Activated T-cell treated with anti-CD3 and anti-CD28 coated beads for 48 hours (primary cell): Measurements from ENCODE around the gene BOLA2.
"Not testable (repeated sequence)": the region's sequence is repeated elsewhere in the genome, so short reads cannot be mapped to it uniquely, and the experiment has no call there.

Experiments
- DNase-seq: peaks from one replicate; pipeline ENCODE4 v3.0.0-alpha.2; 2020; ENCODE audit warnings: low read depth

The BOLA2 gene

DNA sequence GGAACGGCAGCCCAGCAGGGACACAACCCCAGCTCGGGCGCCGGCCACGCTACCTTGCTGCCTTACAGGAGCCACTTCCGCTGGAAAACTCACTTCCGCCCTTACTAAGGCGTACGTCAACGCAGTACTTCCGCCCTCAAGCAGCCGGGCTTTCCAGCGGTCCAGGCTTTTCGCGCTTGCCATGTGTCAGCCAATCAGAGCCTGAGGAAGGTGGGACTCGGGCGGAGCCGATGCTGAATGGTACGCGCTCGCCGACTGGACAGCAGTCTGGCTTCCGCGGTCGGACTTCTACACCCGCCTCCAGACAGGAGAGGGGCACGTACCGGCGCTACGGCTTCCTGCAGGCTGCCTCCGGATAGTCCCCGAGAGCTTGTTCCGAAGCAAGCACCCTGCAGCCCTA, at the start of gene BOLA2, which contains the start of gene SLX1B:
Gene BOLA2 (minus strand): TSS at position 83 of the 400 bp plus-strand sequence. CDS start 98 bp downstream, outside the sequence.
Gene SLX1B (plus strand): TSS at position 265 of the 400 bp plus-strand sequence.
- not testable (repeated sequence) for DNase-seq

DNA sequence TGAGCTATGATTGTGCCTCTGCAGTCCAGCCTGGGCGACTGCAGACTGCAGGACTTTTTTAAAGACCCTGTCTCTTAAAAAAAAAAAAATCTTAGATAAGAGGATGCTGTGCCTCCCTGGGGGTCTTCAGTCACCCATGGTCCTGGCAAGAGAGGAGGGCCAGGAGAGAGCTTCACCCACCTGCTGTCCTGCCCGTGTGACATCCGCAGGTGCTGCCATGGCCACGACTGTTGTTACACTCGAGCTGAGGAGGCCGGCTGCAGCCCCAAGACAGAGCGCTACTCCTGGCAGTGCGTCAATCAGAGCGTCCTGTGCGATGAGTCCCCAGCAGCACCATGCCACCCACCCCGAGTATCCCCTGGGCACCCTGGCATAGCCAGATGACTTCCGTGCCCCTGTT, 28.1 kb upstream of the BOLA2 start:
- DNase-seq, result not testable (repeated sequence)

DNA sequence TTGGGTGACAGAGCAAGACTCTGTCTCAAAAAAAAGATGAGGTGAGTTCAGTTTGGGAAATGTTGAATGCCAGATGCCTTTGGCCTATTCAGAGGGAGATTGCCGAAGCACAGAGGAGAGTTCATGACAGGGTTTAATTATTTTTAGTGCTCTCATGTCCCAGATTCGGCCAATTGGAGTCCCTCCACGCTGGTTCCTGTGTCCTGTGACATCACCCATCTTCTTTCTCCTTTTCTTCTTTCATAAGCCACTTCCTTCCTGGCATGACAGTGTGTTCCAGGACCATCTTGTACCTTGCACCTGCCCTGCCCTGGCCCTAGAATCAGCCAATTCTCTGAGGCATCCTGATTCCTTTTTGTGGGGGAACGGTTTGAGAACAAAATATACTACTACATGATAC, 17.9 kb upstream of the BOLA2 start:
- DNase-seq, result not testable (repeated sequence)

DNA sequence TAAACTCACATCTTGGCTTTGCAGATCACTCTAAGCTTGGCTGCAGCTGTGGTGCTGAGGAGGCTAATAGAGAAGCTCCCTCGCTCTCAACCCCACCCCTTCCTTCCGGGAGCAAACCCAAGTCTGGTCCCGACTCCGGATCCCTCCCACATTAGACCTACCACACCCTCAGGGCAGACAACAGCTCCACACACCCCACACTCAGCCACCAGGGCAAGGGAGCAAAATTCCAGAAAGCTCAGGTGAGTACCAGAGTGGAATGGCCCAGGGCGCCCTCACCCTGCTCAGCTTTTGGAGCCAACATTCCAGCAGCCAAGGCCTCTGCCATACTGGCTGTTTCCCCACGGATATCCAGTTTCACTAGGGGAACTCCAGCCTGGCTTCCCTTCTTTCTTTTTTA, 15.5 kb upstream of the BOLA2 start:
- peak; percentile 6 for DNase-seq

DNA sequence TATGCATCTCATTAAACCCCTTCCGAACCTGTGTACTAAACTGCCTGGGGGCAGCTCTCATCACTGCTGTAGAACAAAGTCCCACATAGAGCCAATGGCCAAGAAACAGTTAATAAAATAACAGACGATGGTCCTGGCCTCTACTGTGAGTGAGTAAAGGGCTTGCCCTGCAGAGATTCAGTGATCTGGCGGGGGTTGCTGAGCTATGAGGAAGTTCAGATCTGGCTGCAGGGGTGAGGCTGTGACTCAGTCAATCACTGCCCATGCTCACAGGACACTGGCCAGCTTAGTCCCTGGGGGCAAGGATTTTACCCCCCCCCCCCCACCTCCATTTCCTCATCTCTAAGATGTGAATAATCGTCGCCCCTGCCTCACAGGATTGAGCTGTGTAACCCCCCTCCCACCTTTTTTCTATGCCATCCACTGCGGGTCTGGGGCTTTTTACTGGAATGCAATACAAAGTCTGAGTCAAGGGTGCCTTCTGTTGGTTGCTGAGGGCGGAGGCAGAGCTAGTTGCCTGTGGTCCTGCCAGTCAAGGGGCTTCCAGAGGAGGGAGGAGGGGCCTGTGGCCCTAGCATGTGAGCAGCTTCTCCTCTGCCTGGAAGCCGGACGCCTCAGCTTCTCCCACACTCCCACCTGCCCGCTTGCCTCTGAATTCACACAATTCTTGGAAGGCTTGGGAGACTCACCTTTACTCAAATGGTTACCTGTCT, 13.7 kb upstream of the BOLA2 start:
- not testable (repeated sequence) for DNase-seq

DNA sequence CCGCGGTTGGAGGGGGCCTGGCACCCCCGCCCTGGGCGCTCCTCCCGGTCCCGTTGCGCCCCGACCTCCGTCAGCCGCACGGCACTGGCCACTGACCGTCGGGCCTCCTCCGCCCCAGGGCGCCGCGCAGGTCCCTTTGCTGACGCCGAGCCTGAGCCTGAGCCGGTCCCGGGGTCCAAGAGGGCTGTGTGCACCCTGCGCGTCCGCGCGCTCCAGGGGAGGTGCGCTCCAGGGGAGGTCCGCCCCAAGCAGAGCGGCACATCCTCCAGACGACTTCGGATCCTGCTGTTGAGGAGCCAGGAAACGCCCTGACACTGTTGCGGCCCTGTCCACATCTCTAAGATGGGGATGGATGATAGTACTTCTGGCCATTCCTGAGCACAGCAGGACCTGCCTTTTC, 12.8 kb upstream of the BOLA2 start:
- not testable (repeated sequence) for DNase-seq

DNA sequence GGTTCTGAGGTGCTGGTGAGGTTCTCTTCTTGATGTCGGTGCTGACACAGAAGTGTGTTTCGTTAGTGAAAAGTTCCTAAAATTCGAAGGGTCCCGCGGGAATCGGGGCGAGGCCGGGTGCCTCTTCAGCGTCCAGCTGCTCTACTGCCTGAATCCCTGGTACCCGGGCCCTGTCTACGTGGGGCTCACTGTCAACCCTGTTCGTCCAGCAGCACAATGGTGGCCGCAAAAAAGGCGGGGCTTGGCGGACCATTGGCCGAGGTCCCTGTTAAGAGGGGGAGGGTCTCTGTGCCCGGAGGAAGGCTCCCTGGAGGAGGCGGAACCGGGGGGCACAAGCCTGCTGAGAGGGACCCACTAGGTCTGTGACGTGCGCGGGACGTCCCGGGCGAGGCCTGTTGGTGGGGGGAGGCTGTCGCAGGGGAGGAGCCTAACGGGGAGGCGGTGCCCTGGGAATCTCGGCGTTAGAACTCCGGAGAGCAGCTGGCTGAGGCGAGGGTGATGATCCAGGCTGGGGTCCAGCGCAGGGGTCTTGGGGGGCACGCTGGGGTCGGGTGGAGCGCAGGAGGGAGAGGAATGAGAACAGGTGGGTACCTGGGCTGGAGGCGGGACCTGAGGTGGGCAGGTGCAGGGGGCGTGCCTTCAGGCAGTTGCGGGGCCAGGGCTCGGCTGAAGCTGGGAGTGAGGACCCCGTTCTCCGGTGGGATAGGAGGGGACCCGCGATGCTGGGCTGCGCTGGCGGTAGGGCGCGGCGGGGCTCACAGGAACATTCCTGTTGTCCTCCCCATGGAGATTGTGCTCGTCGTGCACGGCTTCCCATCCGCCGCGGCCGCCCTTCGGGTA, 12.1 kb upstream of the BOLA2 start:
- not testable (repeated sequence) for DNase-seq

DNA sequence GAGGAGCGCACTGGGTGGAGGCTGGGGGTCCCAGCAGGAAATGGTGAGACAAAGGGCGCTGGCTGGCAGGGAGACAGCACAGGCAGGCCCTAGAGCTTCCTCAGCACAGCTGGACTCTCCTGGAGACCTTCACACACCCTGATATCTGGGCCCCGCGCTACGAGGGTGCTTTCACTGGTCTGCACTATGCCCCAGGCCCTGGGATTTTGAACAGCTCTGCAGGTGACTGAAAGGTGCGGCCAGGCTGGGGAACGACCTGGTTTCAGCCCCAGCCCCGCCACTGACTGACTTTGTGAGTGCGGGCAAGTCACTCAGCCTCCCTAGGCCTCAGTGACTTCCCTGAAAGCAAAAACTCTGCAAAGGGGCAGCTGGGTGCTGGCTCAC, 6.5 kb upstream of the BOLA2 start:
- not testable (repeated sequence) for DNase-seq

DNA sequence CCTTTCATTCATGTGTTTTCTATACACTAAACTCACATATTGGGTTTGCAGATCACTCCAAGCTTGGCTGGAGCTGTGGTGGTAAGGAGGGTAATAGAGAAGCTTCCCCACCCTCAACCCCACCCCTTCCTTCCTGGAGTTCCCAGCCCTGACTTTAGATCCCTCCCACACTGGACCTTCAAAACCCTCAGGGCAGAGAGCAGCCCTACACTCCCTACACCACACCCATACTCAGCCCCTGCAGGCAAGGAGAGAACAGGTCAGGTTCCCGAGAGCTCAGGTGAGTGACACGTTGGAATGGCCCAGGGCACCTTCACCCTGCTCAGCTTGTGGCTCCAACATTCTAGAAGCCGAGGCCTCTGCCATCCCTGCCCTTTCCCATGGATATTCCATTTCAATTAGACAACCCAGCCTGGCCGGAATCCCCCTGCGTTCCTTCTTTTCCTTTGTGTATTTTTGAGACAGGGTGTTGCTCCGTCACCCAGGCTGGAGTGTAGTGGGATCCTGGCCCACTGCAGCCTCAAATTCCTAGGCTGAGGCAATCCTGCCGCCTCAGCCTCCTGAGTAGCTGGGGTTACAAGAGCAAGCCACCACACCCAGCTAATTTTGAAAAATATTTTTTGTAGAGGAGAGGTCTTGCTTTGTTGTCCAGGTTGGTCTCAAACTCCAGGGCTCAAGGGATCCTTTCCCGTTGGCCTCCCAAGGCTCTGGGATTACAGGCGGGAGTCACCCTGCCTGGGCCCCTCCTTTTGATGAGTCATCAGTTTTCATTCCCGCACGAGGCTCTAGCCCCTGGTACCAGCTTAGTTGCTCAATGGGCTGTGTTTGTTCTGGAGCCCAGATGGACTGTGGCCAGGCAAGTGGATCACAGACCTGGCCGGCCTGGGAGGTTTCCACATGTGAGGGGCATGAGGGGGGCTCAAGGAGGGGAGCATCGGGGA, 5.8 kb upstream of the BOLA2 start, which contains the start of gene SULT1A4:
Gene SULT1A4 (plus strand): TSS at position 208 of the 941 bp plus-strand sequence. CDS start 1,473 bp downstream, outside the sequence.
- not testable (repeated sequence) for DNase-seq

DNA sequence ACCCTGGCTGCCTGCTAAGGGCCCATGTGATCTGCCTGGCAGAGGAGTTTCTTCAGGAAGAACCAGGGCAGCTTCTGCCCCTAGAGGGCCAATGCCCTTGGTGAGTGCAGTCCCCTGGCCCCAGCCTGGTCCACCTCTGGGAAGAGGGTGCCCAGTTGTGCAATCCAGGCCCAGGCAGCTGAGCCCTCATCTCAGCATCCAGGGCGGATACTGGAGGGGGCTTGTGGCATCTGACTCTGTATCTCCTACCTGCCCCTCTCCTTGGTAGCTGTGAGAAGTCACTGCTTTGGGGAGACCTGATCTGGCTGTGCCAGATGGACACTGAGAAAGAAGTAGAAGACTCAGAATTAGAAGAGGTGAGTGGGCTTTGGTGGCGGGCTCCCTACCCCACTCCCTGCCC, 3.5 kb upstream of the BOLA2 start:
- DNase-seq, result not testable (repeated sequence)

DNA sequence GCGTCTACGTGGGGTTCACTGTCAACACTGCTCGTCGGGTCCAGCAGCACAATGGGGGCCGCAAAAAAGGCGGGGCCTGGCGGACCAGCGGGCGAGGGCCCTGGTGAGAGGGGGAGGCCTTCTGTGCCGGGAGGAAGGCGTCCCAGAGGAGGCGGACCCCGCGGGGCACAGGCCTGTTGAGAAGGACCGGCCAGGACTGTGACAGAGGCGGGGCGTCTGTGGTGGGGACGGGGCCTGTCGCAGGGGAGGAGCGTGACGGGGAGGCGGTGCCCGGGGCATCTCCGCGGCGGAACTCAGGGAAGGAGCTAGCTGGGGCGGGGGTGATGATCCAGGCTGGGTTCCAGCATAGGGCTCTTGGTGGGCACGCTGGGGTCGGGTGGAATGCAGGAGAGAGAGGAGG, 677 bp upstream of the BOLA2 start:
- DNase-seq, result not testable (repeated sequence)

DNA sequence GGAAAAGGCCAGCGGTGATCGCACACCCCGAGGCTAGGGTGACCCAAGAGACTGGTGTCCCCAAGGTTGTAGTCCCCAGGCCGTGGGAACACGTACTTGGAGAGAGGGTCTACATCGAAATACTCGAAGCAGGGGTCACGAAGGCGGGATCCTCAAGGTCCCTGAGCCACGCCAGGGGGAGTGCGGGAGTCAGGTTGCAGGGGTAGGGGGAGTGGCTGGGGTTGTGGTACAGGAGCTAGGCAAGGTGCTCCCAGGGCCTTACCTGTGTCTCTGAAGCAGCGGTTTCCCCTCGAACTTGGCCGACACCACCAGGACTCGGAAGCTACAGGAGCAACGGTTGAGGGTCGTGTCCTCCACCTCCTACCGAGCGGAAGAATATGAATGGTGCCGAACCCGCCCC, 397 bp downstream of the BOLA2 start:
- not testable (repeated sequence) for DNase-seq

DNA sequence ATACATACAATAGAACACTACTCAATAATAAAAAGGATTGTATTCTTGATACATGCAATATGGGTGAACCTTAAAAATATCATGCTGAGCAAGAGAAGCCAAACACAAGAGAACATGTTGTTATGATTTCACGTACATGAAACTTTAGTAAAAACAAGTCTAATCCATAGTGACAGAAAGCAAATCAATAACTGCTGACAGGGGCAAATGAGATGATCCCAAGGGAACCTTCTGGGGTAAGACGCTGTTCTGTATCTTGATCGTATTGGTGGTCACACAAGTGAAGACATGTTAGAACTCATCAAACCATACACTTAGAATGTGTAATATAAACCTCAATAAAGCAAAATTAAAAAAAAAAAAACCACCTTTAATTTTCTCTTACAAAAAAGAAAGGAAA, 28.8 kb downstream of the BOLA2 start:
- not testable (repeated sequence) for DNase-seq

DNA sequence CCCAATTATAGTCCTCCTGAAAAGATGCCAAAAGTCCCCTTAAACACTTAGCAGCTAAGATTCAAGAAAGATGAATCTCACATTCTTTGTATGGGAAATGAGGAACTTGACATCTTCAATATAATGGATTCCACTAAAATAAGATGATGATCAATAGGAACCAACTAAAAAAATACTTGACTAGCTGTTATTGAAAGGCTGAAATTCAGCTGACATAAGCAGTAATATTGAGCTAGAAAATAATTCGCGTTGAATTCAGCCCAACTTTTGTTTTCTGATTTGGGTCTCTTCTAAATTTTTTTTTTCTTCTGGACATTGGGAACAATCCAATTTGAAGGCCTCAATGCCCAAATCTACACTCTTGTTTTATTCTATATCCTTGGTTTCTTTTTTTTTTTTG, 30.6 kb downstream of the BOLA2 start:
- DNase-seq, result not testable (repeated sequence)

DNA sequence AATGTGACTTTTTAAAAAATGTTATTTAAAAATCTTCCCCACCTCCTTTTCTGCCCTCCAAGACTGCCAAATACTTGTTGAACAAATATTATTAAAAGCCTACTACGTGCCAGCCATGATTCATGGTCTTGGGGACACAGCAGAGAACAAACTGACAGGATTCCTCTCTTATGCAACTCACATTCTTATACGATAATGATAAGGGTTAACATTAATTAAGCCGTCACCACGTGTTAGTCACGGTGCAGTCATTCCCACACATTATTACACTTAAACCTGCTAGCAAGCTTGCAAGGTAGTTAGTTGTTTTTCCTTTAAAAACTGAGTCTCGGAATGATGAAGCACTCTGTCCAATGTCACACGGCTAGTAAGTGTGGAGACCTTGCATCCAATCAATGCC, 48.9 kb downstream of the BOLA2 start:
- not testable (repeated sequence) for DNase-seq
